ENCODE measurements around the gene SEL1L3. TPM values are rescaled to one million over a fixed set of nuclear protein-coding genes. Genes with fewer than 3 reads are reported as not detected.

The SEL1L3 gene
- total RNA-seq, 2 experiments from 2014 or later = 180 to 313 TPM

- H3K9me2 ChIP-seq (ENCODE audit: insufficient read depth, low read length) = no peaks in the 10 kb centered on the region
- H3K36me3 ChIP-seq (ENCODE audit: insufficient read depth, low read length) = peaks cover 97% of the 10 kb centered on the region
- H3K79me2 ChIP-seq (ENCODE audit: insufficient read depth, low read depth, low read length) = peaks cover under 1% of the 10 kb centered on the region; the same call in 1 of the 2 replicates
- TF ChIP-seq, protein P1, sequence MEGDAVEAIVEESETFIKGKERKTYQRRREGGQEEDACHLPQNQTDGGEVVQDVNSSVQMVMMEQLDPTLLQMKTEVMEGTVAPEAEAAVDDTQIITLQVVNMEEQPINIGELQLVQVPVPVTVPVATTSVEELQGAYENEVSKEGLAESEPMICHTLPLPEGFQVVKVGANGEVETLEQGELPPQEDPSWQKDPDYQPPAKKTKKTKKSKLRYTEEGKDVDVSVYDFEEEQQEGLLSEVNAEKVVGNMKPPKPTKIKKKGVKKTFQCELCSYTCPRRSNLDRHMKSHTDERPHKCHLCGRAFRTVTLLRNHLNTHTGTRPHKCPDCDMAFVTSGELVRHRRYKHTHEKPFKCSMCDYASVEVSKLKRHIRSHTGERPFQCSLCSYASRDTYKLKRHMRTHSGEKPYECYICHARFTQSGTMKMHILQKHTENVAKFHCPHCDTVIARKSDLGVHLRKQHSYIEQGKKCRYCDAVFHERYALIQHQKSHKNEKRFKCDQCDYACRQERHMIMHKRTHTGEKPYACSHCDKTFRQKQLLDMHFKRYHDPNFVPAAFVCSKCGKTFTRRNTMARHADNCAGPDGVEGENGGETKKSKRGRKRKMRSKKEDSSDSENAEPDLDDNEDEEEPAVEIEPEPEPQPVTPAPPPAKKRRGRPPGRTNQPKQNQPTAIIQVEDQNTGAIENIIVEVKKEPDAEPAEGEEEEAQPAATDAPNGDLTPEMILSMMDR (conservative IDR thresholded peaks at IDR 0.05; ENCODE audit: low read length) = no peak
- TF ChIP-seq EZH2phosphoT487 (IDR thresholded peaks at IDR 0.05; ENCODE audit: borderline replicate concordance, low read depth, low read length) = no peak
- H3K4me3 ChIP-seq (ENCODE audit: low read depth, low read length, poor library complexity, severe bottlenecking) = no peak overlapping the region
- DNase-seq (ENCODE audit: low spot score) = no peak
- H3K27ac ChIP-seq (ENCODE audit: low read depth, low read length, poor library complexity, severe bottlenecking) = no peak overlapping the region
- no peak overlapping the region for H3K4me2 ChIP-seq (ENCODE audit: low read length)
- BruUV-seq (replicated peaks) = no TSS peak
- intact Hi-C loops (cut with micrococcal nuclease; ENCODE audit: unreplicated experiment) = no loop called here
- H4K20me1 ChIP-seq (ENCODE audit: insufficient read depth, low read length) = no peaks in the 10 kb centered on the region
- POLR2A ChIA-PET = interaction anchor here (1.2 kb wide), 1 partner anchor 45 kb away, joined by 4 read pairs; no protein-coding TSS in a partner anchor
- CTCF ChIA-PET (ENCODE audit: unreplicated experiment) = no interaction called here
- H3K4me1 ChIP-seq (ENCODE audit: insufficient read depth, low read length, poor library complexity, severe bottlenecking) = no peaks in the 10 kb centered on the region
- no peaks in the 10 kb centered on the region for H3K9me3 ChIP-seq (ENCODE audit: low read length)
- no peak overlapping the region for H2AFZ ChIP-seq (ENCODE audit: low read length)
Measured at GRCh38 chr4:25821899-25822298, 40.9 kb downstream of the SEL1L3 start.

- H3K36me3 ChIP-seq (ENCODE audit: insufficient read depth, low read length) = peaks cover 97% of the 10 kb centered on the region
- H3K4me2 ChIP-seq (ENCODE audit: low read length) = no peak overlapping the region
- H3K27ac ChIP-seq (ENCODE audit: low read depth, low read length, poor library complexity, severe bottlenecking) = no peak overlapping the region
- CTCF ChIA-PET (ENCODE audit: unreplicated experiment) = no interaction called here
- intact Hi-C loops (cut with micrococcal nuclease; ENCODE audit: unreplicated experiment) = no loop called here
- H3K9me3 ChIP-seq (ENCODE audit: low read length) = no peaks in the 10 kb centered on the region
- POLR2A ChIA-PET = interaction anchor here (1.2 kb wide), 1 partner anchor 45 kb away, joined by 4 read pairs; no protein-coding TSS in a partner anchor
- DNase-seq (ENCODE audit: low spot score) = no peak
- H3K9me2 ChIP-seq (ENCODE audit: insufficient read depth, low read length) = no peaks in the 10 kb centered on the region
- no peaks in the 10 kb centered on the region for H3K4me1 ChIP-seq (ENCODE audit: insufficient read depth, low read length, poor library complexity, severe bottlenecking)
- BruUV-seq (replicated peaks) = no TSS peak
- no peaks in the 10 kb centered on the region; the same call in 1 of the 2 replicates for H3K79me2 ChIP-seq (ENCODE audit: insufficient read depth, low read depth, low read length)
- H2AFZ ChIP-seq (ENCODE audit: low read length) = no peak overlapping the region
- TF ChIP-seq EZH2phosphoT487 (IDR thresholded peaks at IDR 0.05; ENCODE audit: borderline replicate concordance, low read depth, low read length) = no peak
- TF ChIP-seq, protein P1 (conservative IDR thresholded peaks at IDR 0.05; ENCODE audit: low read length) = no peak
- no peaks in the 10 kb centered on the region for H4K20me1 ChIP-seq (ENCODE audit: insufficient read depth, low read length)
- no peak overlapping the region for H3K4me3 ChIP-seq (ENCODE audit: low read depth, low read length, poor library complexity, severe bottlenecking)
Measured at GRCh38 chr4:25821267-25821666, 41.5 kb downstream of the SEL1L3 start.

DNA sequence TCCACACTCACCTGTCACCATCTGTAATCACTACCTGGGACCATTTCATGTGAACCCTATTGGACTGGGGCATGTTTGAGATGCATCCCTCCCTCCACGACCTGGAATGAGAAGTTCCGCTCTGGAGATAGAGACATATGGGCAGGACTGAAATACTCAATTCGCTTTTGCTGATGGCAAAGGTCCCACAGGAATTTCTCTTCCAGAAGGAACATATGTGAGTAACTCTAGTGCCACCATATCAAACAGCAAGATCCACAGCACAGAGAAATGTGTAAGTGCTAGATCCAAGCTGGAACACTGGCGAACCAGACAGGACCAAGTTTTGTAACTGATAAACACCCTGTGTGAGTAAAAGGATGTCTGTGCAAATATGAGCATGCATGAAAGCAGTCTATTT, 43.9 kb downstream of the SEL1L3 start:
- Histone ChIP-seq H3K4me3 (ENCODE audit: low read depth, low read length, poor library complexity, severe bottlenecking) (no peak overlapping the region), H3K4me1 (ENCODE audit: insufficient read depth, low read length, poor library complexity, severe bottlenecking) (no peaks in the 10 kb centered on the region), H3K4me2 (ENCODE audit: low read length) (no peak overlapping the region), H3K9me2 (ENCODE audit: insufficient read depth, low read length) (no peaks in the 10 kb centered on the region), H3K9me3 (ENCODE audit: low read length) (no peaks in the 10 kb centered on the region), H3K27ac (ENCODE audit: low read depth, low read length, poor library complexity, severe bottlenecking) (no peak overlapping the region), H3K79me2 (ENCODE audit: insufficient read depth, low read depth, low read length) (no peaks in the 10 kb centered on the region; the same call in 1 of the 2 replicates), H4K20me1 (ENCODE audit: insufficient read depth, low read length) (no peaks in the 10 kb centered on the region), H3K36me3 (ENCODE audit: insufficient read depth, low read length) (peaks cover 98% of the 10 kb centered on the region), H2AFZ (ENCODE audit: low read length) (no peak overlapping the region)
- BruUV-seq (replicated peaks) = no TSS peak
- intact Hi-C loops (cut with micrococcal nuclease; ENCODE audit: unreplicated experiment) = no loop called here
- ChIA-PET POLR2A (interaction anchor here (0.6 to 0.8 kb wide), 3 partner anchors 9 to 335 kb away, joined by 3 to 4 read pairs (median 3); no protein-coding TSS in a partner anchor), CTCF (ENCODE audit: unreplicated experiment) (no interaction called here)
- TF ChIP-seq, protein P1 (conservative IDR thresholded peaks at IDR 0.05; ENCODE audit: low read length) = no peak
- TF ChIP-seq EZH2phosphoT487 (IDR thresholded peaks at IDR 0.05; ENCODE audit: borderline replicate concordance, low read depth, low read length) = no peak
- DNase-seq (ENCODE audit: low spot score) = no peak

Data from OCI-LY7 (cell line).